HepG2 (cell line): ENCODE data around the gene TSPAN2. TPM values are rescaled to one million over a fixed set of nuclear protein-coding genes. Genes with fewer than 3 reads are reported as not detected.

Experiments used
- ATAC-seq: fragments of 200-7000 bp; cut with Tn5 transposase; 3 replicates; pipeline ENCODE4 v1.9.1; 2020; ENCODE audit warnings: mild to moderate bottlenecking, moderate library complexity
- BruUV-seq: library from RNA; stranded (reverse); fragments of 400-500 nt; replicated peaks from 2 replicates; lab custom pipeline; 2021; lab: Mats Ljungman, UMichigan
- CTCF ChIA-PET: fragments of 300-600 bp; formaldehyde crosslinking; extraction: SDS; loops from one replicate; lab custom pipeline; 2021; ENCODE audit warnings: low total read pairs, inconsistent platforms, low intra/inter-chr PET ratio; lab: Yijun Ruan, JAX
- POLR2A ChIA-PET: fragments of 350-600 bp; sonication (Branson Sonifier 250); formaldehyde crosslinking; loops from one replicate; lab custom pipeline; 2020; ENCODE audit warnings: antibody characterized with exemption, inconsistent platforms; lab: Yijun Ruan, JAX
- DNase-seq: peaks from one replicate; pipeline ENCODE4 v3.0.0-alpha.2; 2015; ENCODE audit warnings: low spot score
- FAIRE-seq: peaks from 3 replicates; lab custom pipeline; 2011; peaks lifted over from hg19 to GRCh38; lab: Jason Lieb, UNC
- H2AFZ ChIP-seq: one replicate; pipeline ENCODE4 v1.6.1; 2011; ENCODE audit warnings: low read length, inconsistent platforms
- H3K27ac ChIP-seq: fragments of 300-600 bp; 3 replicates; pipeline ENCODE4 v1.8.0; 2011; ENCODE audit warnings: mixed run types, mild to moderate bottlenecking, mixed read lengths, low read length, inconsistent platforms; ENCODE audit not compliant: insufficient read depth; ENCODE audit errors: extremely low read length
- H3K27me3 ChIP-seq, 2 experiments: fragments of 200-600 bp in 1 of 2; 2 replicates in 1 of 2; 3 replicates in 1 of 2; pipeline versions ENCODE4 v1.6.0 to v1.8.0; 2011; ENCODE audit warnings: low read length in 2 of 2, mild to moderate bottlenecking in 2 of 2, moderate library complexity in 2 of 2, inconsistent platforms in 1 of 2; ENCODE audit not compliant: insufficient read depth in 2 of 2, control insufficient read depth in 1 of 2
- H3K36me3 ChIP-seq, 2 experiments: fragments of 200-600 bp in 1 of 2; replicated peaks in 1 of 2; 2 replicates in 1 of 2; 3 replicates in 1 of 2; pipeline versions ENCODE4 v1.5.1 to v1.8.0; 2011; ENCODE audit warnings: low read length in 2 of 2, inconsistent platforms in 1 of 2; ENCODE audit not compliant: insufficient read depth in 2 of 2, control insufficient read depth in 1 of 2
- H3K4me1 ChIP-seq: 2 replicates; pipeline ENCODE4 v1.5.1; 2012; ENCODE audit warnings: low read length, inconsistent platforms; ENCODE audit not compliant: insufficient read depth
- H3K4me2 ChIP-seq: 2 replicates; pipeline ENCODE4 v1.6.0; 2011; ENCODE audit warnings: low read depth, low read length, inconsistent platforms
- H3K4me3 ChIP-seq, 3 experiments: fragments of 200-600 bp in 1 of 3; sonication (generic), shearing (Covaris generic) in 1 of 3; replicated peaks in 1 of 3; 2 replicates each; pipeline ENCODE4 v1.5.1; 2011 to 2016; ENCODE audit warnings: low read length in 3 of 3, inconsistent platforms in 2 of 3, low read depth in 2 of 3, mild to moderate bottlenecking in 2 of 3, control low read depth in 1 of 3, mixed read lengths in 1 of 3; ENCODE audit not compliant: insufficient read depth in 1 of 3
- H3K79me2 ChIP-seq: one replicate; pipeline ENCODE4 v1.6.1; 2011; ENCODE audit warnings: low read length, inconsistent platforms; ENCODE audit not compliant: insufficient read depth
- H3K9ac ChIP-seq: 2 replicates; pipeline ENCODE4 v1.6.0; 2011; ENCODE audit warnings: mild to moderate bottlenecking, low read depth, low read length, inconsistent platforms; ENCODE audit not compliant: insufficient read depth
- H3K9me3 ChIP-seq: 2 replicates; pipeline ENCODE4 v1.5.1; 2012; ENCODE audit warnings: mild to moderate bottlenecking, low read length
- H4K20me1 ChIP-seq: 2 replicates; pipeline ENCODE4 v1.6.0; 2011; ENCODE audit warnings: inconsistent platforms, mild to moderate bottlenecking, low read length, moderate library complexity; ENCODE audit not compliant: insufficient read depth
- HNRNPLL ChIP-seq: fragments of 200-400 bp; formaldehyde crosslinking; IDR thresholded peaks from 2 replicates; pipeline ENCODE4 v1.6.1; 2017; ENCODE audit warnings: mild to moderate bottlenecking, low read depth, low read length; ENCODE audit not compliant: poor library complexity, severe bottlenecking
- KDM5B ChIP-seq: sonication (generic); formaldehyde crosslinking; IDR thresholded peaks from 2 replicates; pipeline ENCODE4 v1.4.0; 2020; ENCODE audit warnings: missing genetic modification reagents, mild to moderate bottlenecking, borderline replicate concordance
- PRPF4 ChIP-seq: fragments of 200-400 bp; formaldehyde crosslinking; IDR thresholded peaks from 2 replicates; pipeline ENCODE4 v1.6.1; 2016; ENCODE audit warnings: low read length, low read depth; ENCODE audit not compliant: poor library complexity, severe bottlenecking
- RXRB ChIP-seq: IDR thresholded peaks from 2 replicates; pipeline ENCODE4 v1.6.1; 2016; ENCODE audit warnings: borderline replicate concordance, missing genetic modification reagents, missing compliant biosample characterization
- SMARCC2 ChIP-seq: fragments of 450-650 bp; IDR thresholded peaks from 2 replicates; pipeline ENCODE4 v1.6.1; 2017; ENCODE audit warnings: antibody characterized with exemption, mild to moderate bottlenecking
- ZKSCAN8 ChIP-seq: IDR thresholded peaks from 2 replicates; pipeline ENCODE4 v1.6.1; 2016; ENCODE audit warnings: borderline replicate concordance, missing genetic modification reagents, missing compliant biosample characterization
- WGBS: methylation state at CpG from one replicate; pipeline ENCODE4 v1.1.6; 2017; ENCODE audit warnings: low lambda C conversion rate; 5-methylcytosine and 5-hydroxymethylcytosine counted together
- in situ Hi-C: cut with HindIII; loops from 2 replicates; pipeline ENCODE4 v1.10.0; 2017; ENCODE audit warnings: low pct_unique_long_range_greater_than_20kb; ENCODE audit not compliant: extremely low pct_ligation_motif_present
- intact Hi-C: fragments of 100-400 bp; cut with micrococcal nuclease; formaldehyde crosslinking; loops from one replicate; pipeline ENCODE4 v1.10.0; 2022; ENCODE audit not compliant: unreplicated experiment
- polyA plus RNA-seq, 8 experiments: library from polyadenylated mRNA; depleted of rRNA in 3 of 8; stranded (reverse) in 7 of 8; unstranded in 1 of 8; fragments of >200 nt; fragmentation: Illumina TruSeq in 4 of 8; extraction: Trizol in 4 of 8; gene quantifications; 2 replicates each; pipeline versions ENCODE4 v1.2.1 to v1.2.3, GENCODE V29; 2011 to 2016; ENCODE audit warnings: low read depth in 4 of 8, missing spikeins in 1 of 8, mixed read lengths in 1 of 8; ENCODE audit not compliant: insufficient read depth in 1 of 8
- total RNA-seq, 5 experiments: library from RNA; depleted of rRNA; stranded (reverse); fragments of >200 nt; fragmentation: Illumina TruSeq; extraction: Trizol; gene quantifications; 2 replicates each; pipeline ENCODE4 v1.2.3, GENCODE V29; 2016; ENCODE audit warnings: low read depth in 1 of 5
- TF ChIP-seq, protein P1 (sequence below): sonication (generic); formaldehyde crosslinking; IDR thresholded peaks from 2 replicates; pipeline ENCODE4 v1.8.1; 2022; ENCODE audit warnings: mild to moderate bottlenecking, missing genetic modification reagents
- TF ChIP-seq, protein P2 (sequence below): sonication (generic); formaldehyde crosslinking; IDR thresholded peaks from 2 replicates; pipeline ENCODE4 v1.4.0; 2020; ENCODE audit warnings: mild to moderate bottlenecking, missing genetic modification reagents
- TF ChIP-seq, protein P3 (sequence below): sonication (generic); formaldehyde crosslinking; IDR thresholded peaks from 2 replicates; pipeline ENCODE4 v1.8.0; 2022; ENCODE audit warnings: mild to moderate bottlenecking, missing genetic modification reagents, moderate library complexity

TSPAN2 gene
- total and polyA plus RNA-seq, 2 of the 13 experiments (the other 11 are each of a cell fraction or from before 2014, with no cell fraction given), result not detected

DNA sequence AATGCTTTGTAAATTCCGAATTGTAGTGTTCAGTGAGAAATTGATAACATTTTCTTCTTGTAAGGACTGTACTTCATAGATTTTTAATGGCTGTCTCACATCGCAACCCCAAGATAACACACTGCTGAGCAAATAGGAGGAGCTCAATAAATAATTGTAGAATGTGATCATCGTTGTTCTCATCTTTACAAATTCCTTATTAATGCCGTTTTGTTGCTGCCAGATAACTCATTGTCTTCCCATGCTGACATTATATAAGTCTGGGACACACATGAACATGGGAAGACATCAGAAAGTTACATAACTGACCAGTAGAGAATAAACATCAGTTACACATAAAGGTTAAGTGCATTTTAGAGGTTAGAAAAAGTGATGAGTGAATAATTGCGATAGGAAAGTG is 46.4 kb upstream of the TSPAN2 start:
- H3K4me3 ChIP-seq, result no peak overlapping the region
- FAIRE-seq, result no peak
- intact Hi-C loops, result no loop called here
- H2AFZ ChIP-seq, result no peak overlapping the region
- TF ChIP-seq, protein P1, sequence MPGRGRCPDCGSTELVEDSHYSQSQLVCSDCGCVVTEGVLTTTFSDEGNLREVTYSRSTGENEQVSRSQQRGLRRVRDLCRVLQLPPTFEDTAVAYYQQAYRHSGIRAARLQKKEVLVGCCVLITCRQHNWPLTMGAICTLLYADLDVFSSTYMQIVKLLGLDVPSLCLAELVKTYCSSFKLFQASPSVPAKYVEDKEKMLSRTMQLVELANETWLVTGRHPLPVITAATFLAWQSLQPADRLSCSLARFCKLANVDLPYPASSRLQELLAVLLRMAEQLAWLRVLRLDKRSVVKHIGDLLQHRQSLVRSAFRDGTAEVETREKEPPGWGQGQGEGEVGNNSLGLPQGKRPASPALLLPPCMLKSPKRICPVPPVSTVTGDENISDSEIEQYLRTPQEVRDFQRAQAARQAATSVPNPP, result no peak
- TF ChIP-seq, protein P2, sequence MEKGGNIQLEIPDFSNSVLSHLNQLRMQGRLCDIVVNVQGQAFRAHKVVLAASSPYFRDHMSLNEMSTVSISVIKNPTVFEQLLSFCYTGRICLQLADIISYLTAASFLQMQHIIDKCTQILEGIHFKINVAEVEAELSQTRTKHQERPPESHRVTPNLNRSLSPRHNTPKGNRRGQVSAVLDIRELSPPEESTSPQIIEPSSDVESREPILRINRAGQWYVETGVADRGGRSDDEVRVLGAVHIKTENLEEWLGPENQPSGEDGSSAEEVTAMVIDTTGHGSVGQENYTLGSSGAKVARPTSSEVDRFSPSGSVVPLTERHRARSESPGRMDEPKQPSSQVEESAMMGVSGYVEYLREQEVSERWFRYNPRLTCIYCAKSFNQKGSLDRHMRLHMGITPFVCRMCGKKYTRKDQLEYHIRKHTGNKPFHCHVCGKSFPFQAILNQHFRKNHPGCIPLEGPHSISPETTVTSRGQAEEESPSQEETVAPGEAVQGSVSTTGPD (CRISPR knock-in tag), result no peak
- TF ChIP-seq ZKSCAN8 (no peak), HNRNPLL (no peak), PRPF4 (no peak), KDM5B (CRISPR knock-in tag) (no peak), SMARCC2 (no peak), RXRB (no peak)
- TF ChIP-seq, protein P3, sequence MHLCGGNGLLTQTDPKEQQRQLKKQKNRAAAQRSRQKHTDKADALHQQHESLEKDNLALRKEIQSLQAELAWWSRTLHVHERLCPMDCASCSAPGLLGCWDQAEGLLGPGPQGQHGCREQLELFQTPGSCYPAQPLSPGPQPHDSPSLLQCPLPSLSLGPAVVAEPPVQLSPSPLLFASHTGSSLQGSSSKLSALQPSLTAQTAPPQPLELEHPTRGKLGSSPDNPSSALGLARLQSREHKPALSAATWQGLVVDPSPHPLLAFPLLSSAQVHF (CRISPR knock-in tag), result no peak
- no peak overlapping the region for H3K27ac ChIP-seq
- CTCF ChIA-PET, result no interaction called here
- no peaks in the 10 kb centered on the region for H3K79me2 ChIP-seq
- no peaks in the 10 kb centered on the region for H3K36me3 ChIP-seq
- H3K9ac ChIP-seq, result no peak overlapping the region
- in situ Hi-C loops, result loop anchor here (5.0 kb wide), 2 partner anchors 332 to 462 kb away; no protein-coding TSS in a partner anchor
- no peak overlapping the region for H3K4me2 ChIP-seq
- no peaks in the 10 kb centered on the region for H3K9me3 ChIP-seq
- no TSS peak for BruUV-seq
- POLR2A ChIA-PET, result no interaction called here
- no peak for ATAC-seq
- 17% methylated on average over 5 of the region's 5 CpGs for WGBS
- H3K4me1 ChIP-seq, result no peaks in the 10 kb centered on the region
- no peak for DNase-seq
- H3K27me3 ChIP-seq, result no peaks in the 10 kb centered on the region
- no peaks in the 10 kb centered on the region for H4K20me1 ChIP-seq
